ENCODE measurements around the gene CYP27B1.

CYP27B1 gene

GRCh38 chr12:57765698-57766463 lies 997 bp downstream of the CYP27B1 start:
- DNase-seq (ENCODE audit: low read depth in 2 of 2): no peak

GRCh38 chr12:57765003-57765697 lies 1.7 kb downstream of the CYP27B1 start:
- DNase-seq (ENCODE audit: low read depth in 2 of 2): peak in 1 of 2 donors; percentile 22

- no peak for DNase-seq (ENCODE audit: low read depth in 2 of 2)
These were observed 2.2 kb downstream of the CYP27B1 start for GRCh38 chr12:57764662-57765002.

- DNase-seq (ENCODE audit: low read depth in 2 of 2): no peak
These were observed 2.8 kb downstream of the CYP27B1 start for GRCh38 chr12:57763881-57764661.

GRCh38 chr12:57762463-57762862 lies 4.4 kb downstream of the CYP27B1 start:
- DNase-seq (ENCODE audit: low read depth in 2 of 2): no peak

GRCh38 chr12:57761391-57761998 lies 5.4 kb downstream of the CYP27B1 start:
- DNase-seq (ENCODE audit: low read depth in 2 of 2): no peak

GRCh38 chr12:57760347-57760982 lies 6.4 kb downstream of the CYP27B1 start:
- no peak for DNase-seq (ENCODE audit: low read depth in 2 of 2)

- peak in 1 of 2 donors; percentile 25 for DNase-seq (ENCODE audit: low read depth in 2 of 2)
These were observed 7.4 kb downstream of the CYP27B1 start for GRCh38 chr12:57759360-57759980.

- no peak for DNase-seq (ENCODE audit: low read depth in 2 of 2)
These were observed 8.1 kb downstream of the CYP27B1 start for GRCh38 chr12:57758552-57759359.

- no peak for DNase-seq (ENCODE audit: low read depth in 2 of 2)
These were observed 9.1 kb downstream of the CYP27B1 start for GRCh38 chr12:57757771-57758170.

- peak in 1 of 2 donors; percentile 39 for DNase-seq (ENCODE audit: low read depth in 2 of 2)
These were observed 10.2 kb downstream of the CYP27B1 start for GRCh38 chr12:57756406-57757341.

GRCh38 chr12:57755454-57756372 lies 11.2 kb downstream of the CYP27B1 start:
- DNase-seq (ENCODE audit: low read depth in 2 of 2): peak in 1 of 2 donors; percentile 30

- no peak for DNase-seq (ENCODE audit: low read depth in 2 of 2)
These were observed 11.8 kb downstream of the CYP27B1 start for GRCh38 chr12:57755194-57755453.

GRCh38 chr12:57754411-57755193 lies 12.3 kb downstream of the CYP27B1 start, which contains the start of gene MARCHF9:
TSS of gene MARCHF9 (plus strand) at chr12:57755103. CDS start at chr12:57755529, 426 bp downstream.
- DNase-seq (ENCODE audit: low read depth in 2 of 2): peak; percentile 49 to 72

- DNase-seq (ENCODE audit: low read depth in 2 of 2): no peak
These were observed 13.0 kb downstream of the CYP27B1 start for GRCh38 chr12:57753756-57754337.

GRCh38 chr12:57752668-57753000 lies 14.2 kb downstream of the CYP27B1 start:
- no peak for DNase-seq (ENCODE audit: low read depth in 2 of 2)
